ENCODE results near the gene CCDC61. TPM values are rescaled to one million over a fixed set of nuclear protein-coding genes. Genes with fewer than 3 reads are reported as not detected.

Gene CCDC61
- total RNA-seq, 1 donor: 0.94 TPM

- Histone ChIP-seq H3K4me1 (ENCODE audit: insufficient read depth, low read length) (peaks cover 30% of the 10 kb centered on the region), H3K4me3 (ENCODE audit: low read length) (no peak overlapping the region), H3K9me3 (ENCODE audit: low read depth, low read length) (no peaks in the 10 kb centered on the region), H3K27me3 (ENCODE audit: insufficient read depth, low read length) (no peaks in the 10 kb centered on the region)
Observed at GRCh38 chr19:45996933-45997332, 1.7 kb downstream of the CCDC61 start.

- H3K27me3 ChIP-seq (ENCODE audit: insufficient read depth, low read length): no peaks in the 10 kb centered on the region
- H3K4me3 ChIP-seq (ENCODE audit: low read length): no peak overlapping the region
- H3K4me1 ChIP-seq (ENCODE audit: insufficient read depth, low read length): peaks cover 30% of the 10 kb centered on the region
- no peaks in the 10 kb centered on the region for H3K9me3 ChIP-seq (ENCODE audit: low read depth, low read length)
Observed at GRCh38 chr19:45998834-45999233, 3.6 kb downstream of the CCDC61 start.

GRCh38 chr19:45999653-46000121 is 4.4 kb downstream of the CCDC61 start:
- no peaks in the 10 kb centered on the region for H3K9me3 ChIP-seq (ENCODE audit: low read depth, low read length)
- peaks cover 24% of the 10 kb centered on the region for H3K4me1 ChIP-seq (ENCODE audit: insufficient read depth, low read length)
- no peaks in the 10 kb centered on the region for H3K27me3 ChIP-seq (ENCODE audit: insufficient read depth, low read length)
- no peak overlapping the region for H3K4me3 ChIP-seq (ENCODE audit: low read length)

GRCh38 chr19:46000491-46001246 is 5.4 kb downstream of the CCDC61 start:
- H3K4me3 ChIP-seq (ENCODE audit: low read length): no peak overlapping the region

GRCh38 chr19:46002678-46003275 is 7.5 kb downstream of the CCDC61 start:
- Histone ChIP-seq H3K4me3 (ENCODE audit: low read length) (no peak overlapping the region), H3K4me1 (ENCODE audit: insufficient read depth, low read length) (peaks cover 13% of the 10 kb centered on the region), H3K9me3 (ENCODE audit: low read depth, low read length) (no peaks in the 10 kb centered on the region), H3K27me3 (ENCODE audit: insufficient read depth, low read length) (no peaks in the 10 kb centered on the region)

More at GRCh38 chr19:46000491-46001246, 5.4 kb downstream of the CCDC61 start:
- Histone ChIP-seq H3K9me3 (ENCODE audit: low read depth, low read length) (no peaks in the 10 kb centered on the region), H3K4me1 (ENCODE audit: insufficient read depth, low read length) (peaks cover 21% of the 10 kb centered on the region), H3K27me3 (ENCODE audit: insufficient read depth, low read length) (no peaks in the 10 kb centered on the region)

GRCh38 chr19:46006411-46006810 is 11.1 kb downstream of the CCDC61 start:
- Histone ChIP-seq H3K27me3 (ENCODE audit: insufficient read depth, low read length) (no peaks in the 10 kb centered on the region), H3K9me3 (ENCODE audit: low read depth, low read length) (no peaks in the 10 kb centered on the region), H3K4me1 (ENCODE audit: insufficient read depth, low read length) (no peaks in the 10 kb centered on the region), H3K4me3 (ENCODE audit: low read length) (no peak overlapping the region)

- Histone ChIP-seq H3K9me3 (ENCODE audit: low read depth, low read length) (no peaks in the 10 kb centered on the region), H3K4me1 (ENCODE audit: insufficient read depth, low read length) (peaks cover 5% of the 10 kb centered on the region)
Observed at GRCh38 chr19:46009530-46010510, 14.6 kb downstream of the CCDC61 start.

GRCh38 chr19:46014534-46014933 is 19.3 kb downstream of the CCDC61 start:
- Histone ChIP-seq H3K27me3 (ENCODE audit: insufficient read depth, low read length) (peaks cover 15% of the 10 kb centered on the region), H3K4me1 (ENCODE audit: insufficient read depth, low read length) (peaks cover 26% of the 10 kb centered on the region), H3K9me3 (ENCODE audit: low read depth, low read length) (no peaks in the 10 kb centered on the region), H3K4me3 (ENCODE audit: low read length) (no peak overlapping the region)

More at GRCh38 chr19:46009530-46010510, 14.6 kb downstream of the CCDC61 start:
- Histone ChIP-seq H3K4me3 (ENCODE audit: low read length) (no peak overlapping the region), H3K27me3 (ENCODE audit: insufficient read depth, low read length) (peaks cover 11% of the 10 kb centered on the region)

GRCh38 chr19:46014941-46015686 is 19.8 kb downstream of the CCDC61 start:
- Histone ChIP-seq H3K27me3 (ENCODE audit: insufficient read depth, low read length) (peaks cover 15% of the 10 kb centered on the region), H3K9me3 (ENCODE audit: low read depth, low read length) (no peaks in the 10 kb centered on the region), H3K4me1 (ENCODE audit: insufficient read depth, low read length) (peaks cover 26% of the 10 kb centered on the region), H3K4me3 (ENCODE audit: low read length) (peak overlapping the region; percentile 60)

- Histone ChIP-seq H3K4me3 (ENCODE audit: low read length) (peak overlapping the region; percentile 60), H3K9me3 (ENCODE audit: low read depth, low read length) (no peaks in the 10 kb centered on the region)
Observed at GRCh38 chr19:46015687-46016425, 20.6 kb downstream of the CCDC61 start.

GRCh38 chr19:46016426-46017094 is 21.3 kb downstream of the CCDC61 start:
- no peaks in the 10 kb centered on the region for H3K9me3 ChIP-seq (ENCODE audit: low read depth, low read length)
- peaks cover 26% of the 10 kb centered on the region for H3K4me1 ChIP-seq (ENCODE audit: insufficient read depth, low read length)
- peak overlapping the region; percentile 60 for H3K4me3 ChIP-seq (ENCODE audit: low read length)
- peaks cover 15% of the 10 kb centered on the region for H3K27me3 ChIP-seq (ENCODE audit: insufficient read depth, low read length)

More at GRCh38 chr19:46015687-46016425, 20.6 kb downstream of the CCDC61 start:
- Histone ChIP-seq H3K4me1 (ENCODE audit: insufficient read depth, low read length) (peaks cover 26% of the 10 kb centered on the region), H3K27me3 (ENCODE audit: insufficient read depth, low read length) (peaks cover 15% of the 10 kb centered on the region)

- H3K9me3 ChIP-seq (ENCODE audit: low read depth, low read length): no peaks in the 10 kb centered on the region
- H3K27me3 ChIP-seq (ENCODE audit: insufficient read depth, low read length): peaks cover 15% of the 10 kb centered on the region
- H3K4me3 ChIP-seq (ENCODE audit: low read length): no peak overlapping the region
- peaks cover 26% of the 10 kb centered on the region for H3K4me1 ChIP-seq (ENCODE audit: insufficient read depth, low read length)
Observed at GRCh38 chr19:46017095-46017429, 21.8 kb downstream of the CCDC61 start.

- peaks cover 15% of the 10 kb centered on the region for H3K27me3 ChIP-seq (ENCODE audit: insufficient read depth, low read length)
Observed at GRCh38 chr19:46017874-46018675, 22.8 kb downstream of the CCDC61 start.

More at GRCh38 chr19:46017874-46018675, 22.8 kb downstream of the CCDC61 start:
- peaks cover 26% of the 10 kb centered on the region for H3K4me1 ChIP-seq (ENCODE audit: insufficient read depth, low read length)
- no peak overlapping the region for H3K4me3 ChIP-seq (ENCODE audit: low read length)
- no peaks in the 10 kb centered on the region for H3K9me3 ChIP-seq (ENCODE audit: low read depth, low read length)

All from mononuclear cell (primary cell).